Upper lobe of left lung (tissue), 4 donors: ENCODE measurements around the gene TSPYL1.

Experiments
- EP300 ChIP-seq, 4 donors: sonication (generic); formaldehyde crosslinking; IDR thresholded peaks; one replicate each; pipeline ENCODE4 v1.5.1; 2017; ENCODE audit warnings: antibody characterized with exemption in 4 of 4, control low read depth in 2 of 4
- POLR2A ChIP-seq, 4 donors: fragments of 450-650 bp; IDR thresholded peaks; one replicate each; pipeline ENCODE4 v1.5.1; 2016 to 2017; ENCODE audit warnings: antibody characterized with exemption in 4 of 4, mild to moderate bottlenecking in 2 of 4
- POLR2AphosphoS5 ChIP-seq, 2 donors: sonication (generic); formaldehyde crosslinking; IDR thresholded peaks; one replicate each; pipeline ENCODE4 v1.5.1; 2017; ENCODE audit warnings: antibody characterized with exemption in 2 of 2
- TF ChIP-seq, protein P1 (sequence below), 6 experiments: fragments of 450-650 bp in 4 of 6; fragments of 200-600 bp in 2 of 6; sonication (generic) in 2 of 6; IDR thresholded peaks; one replicate each; pipeline ENCODE4 v1.5.1; 2016 to 2019; ENCODE audit warnings: antibody characterized with exemption in 6 of 6

GRCh38 chr6:116280161-116280932 is 617 bp upstream of the TSPYL1 start:
- TF ChIP-seq POLR2A (IDR thresholded peaks at IDR 0.05) (no peak), POLR2AphosphoS5 (IDR thresholded peaks at IDR 0.05) (no peak), EP300 (IDR thresholded peaks at IDR 0.05) (no peak)
- TF ChIP-seq, protein P1, sequence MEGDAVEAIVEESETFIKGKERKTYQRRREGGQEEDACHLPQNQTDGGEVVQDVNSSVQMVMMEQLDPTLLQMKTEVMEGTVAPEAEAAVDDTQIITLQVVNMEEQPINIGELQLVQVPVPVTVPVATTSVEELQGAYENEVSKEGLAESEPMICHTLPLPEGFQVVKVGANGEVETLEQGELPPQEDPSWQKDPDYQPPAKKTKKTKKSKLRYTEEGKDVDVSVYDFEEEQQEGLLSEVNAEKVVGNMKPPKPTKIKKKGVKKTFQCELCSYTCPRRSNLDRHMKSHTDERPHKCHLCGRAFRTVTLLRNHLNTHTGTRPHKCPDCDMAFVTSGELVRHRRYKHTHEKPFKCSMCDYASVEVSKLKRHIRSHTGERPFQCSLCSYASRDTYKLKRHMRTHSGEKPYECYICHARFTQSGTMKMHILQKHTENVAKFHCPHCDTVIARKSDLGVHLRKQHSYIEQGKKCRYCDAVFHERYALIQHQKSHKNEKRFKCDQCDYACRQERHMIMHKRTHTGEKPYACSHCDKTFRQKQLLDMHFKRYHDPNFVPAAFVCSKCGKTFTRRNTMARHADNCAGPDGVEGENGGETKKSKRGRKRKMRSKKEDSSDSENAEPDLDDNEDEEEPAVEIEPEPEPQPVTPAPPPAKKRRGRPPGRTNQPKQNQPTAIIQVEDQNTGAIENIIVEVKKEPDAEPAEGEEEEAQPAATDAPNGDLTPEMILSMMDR (IDR thresholded peaks at IDR 0.05) = no peak
